ENCODE data around the gene TBXAS1. TPM values are rescaled to one million over a fixed set of nuclear protein-coding genes. Genes with fewer than 3 reads are reported as not detected.

Gene TBXAS1
- total and polyA plus RNA-seq, 2 experiments from 2014 or later = 1.3 TPM; not detected in 1

DNA sequence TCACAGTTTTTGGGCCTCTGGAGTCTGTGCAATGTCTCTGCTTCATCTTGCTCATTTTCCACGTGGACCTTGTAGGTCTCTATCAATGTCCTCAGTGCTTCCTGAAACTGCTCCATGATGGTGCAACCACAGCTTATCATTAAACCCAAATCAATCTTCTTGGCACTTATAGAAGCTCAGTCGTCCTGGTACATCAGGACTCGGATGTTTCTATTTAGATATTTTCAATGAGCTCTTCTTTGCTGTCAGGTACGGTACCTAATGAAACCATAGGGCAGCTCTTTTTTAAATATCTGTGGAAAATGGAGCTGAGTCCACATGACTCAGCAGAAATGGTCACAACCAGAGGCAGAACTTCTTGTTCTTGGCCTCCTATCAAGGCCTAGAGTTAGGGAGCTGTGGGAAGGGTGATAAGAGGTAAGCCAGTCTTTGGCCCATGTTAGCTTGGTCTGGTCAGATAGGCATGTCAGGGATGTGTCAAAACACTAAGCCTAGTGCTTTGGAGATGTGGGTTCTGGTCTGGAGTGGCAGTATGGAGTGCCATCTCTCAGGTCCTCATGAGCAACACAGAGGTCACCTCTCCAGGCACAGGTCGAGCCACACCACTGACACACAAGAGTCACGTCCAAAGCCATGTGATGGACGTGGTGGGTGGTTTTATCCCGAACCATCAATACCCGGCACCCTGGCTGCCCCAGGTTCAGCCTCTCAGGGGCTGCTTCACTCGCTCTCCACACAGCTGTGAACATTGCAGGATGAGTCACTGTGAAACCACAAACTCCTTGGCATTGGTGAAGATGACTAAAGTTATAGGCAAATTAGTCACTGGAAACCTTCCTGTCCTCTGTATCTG, 87.0 kb downstream of the TBXAS1 start:
- TF ChIP-seq NANOG (IDR thresholded peaks at IDR 0.05; ENCODE audit: borderline replicate concordance) (no peak), EZH2phosphoT487 (IDR thresholded peaks at IDR 0.05; ENCODE audit: unreplicated experiment) (no peak), JUNB (IDR thresholded peaks at IDR 0.05; ENCODE audit: unreplicated experiment) (no peak), ZNF331 (CRISPR knock-in tag; IDR thresholded peaks at IDR 0.05; ENCODE audit: low read depth) (no peak), EZH2 (IDR thresholded peaks at IDR 0.05; ENCODE audit: low read depth, unreplicated experiment) (no peak), ZNF114 (CRISPR knock-in tag; IDR thresholded peaks at IDR 0.05) (no peak), POLR2AphosphoS5 (IDR thresholded peaks at IDR 0.05; ENCODE audit: low read depth) (no peak), STAT1 (IDR thresholded peaks at IDR 0.05; ENCODE audit: unreplicated experiment) (no peak), CREB1 (CRISPR knock-in tag; IDR thresholded peaks at IDR 0.05; ENCODE audit: low read depth) (no peak)
- TF ChIP-seq, protein P1, sequence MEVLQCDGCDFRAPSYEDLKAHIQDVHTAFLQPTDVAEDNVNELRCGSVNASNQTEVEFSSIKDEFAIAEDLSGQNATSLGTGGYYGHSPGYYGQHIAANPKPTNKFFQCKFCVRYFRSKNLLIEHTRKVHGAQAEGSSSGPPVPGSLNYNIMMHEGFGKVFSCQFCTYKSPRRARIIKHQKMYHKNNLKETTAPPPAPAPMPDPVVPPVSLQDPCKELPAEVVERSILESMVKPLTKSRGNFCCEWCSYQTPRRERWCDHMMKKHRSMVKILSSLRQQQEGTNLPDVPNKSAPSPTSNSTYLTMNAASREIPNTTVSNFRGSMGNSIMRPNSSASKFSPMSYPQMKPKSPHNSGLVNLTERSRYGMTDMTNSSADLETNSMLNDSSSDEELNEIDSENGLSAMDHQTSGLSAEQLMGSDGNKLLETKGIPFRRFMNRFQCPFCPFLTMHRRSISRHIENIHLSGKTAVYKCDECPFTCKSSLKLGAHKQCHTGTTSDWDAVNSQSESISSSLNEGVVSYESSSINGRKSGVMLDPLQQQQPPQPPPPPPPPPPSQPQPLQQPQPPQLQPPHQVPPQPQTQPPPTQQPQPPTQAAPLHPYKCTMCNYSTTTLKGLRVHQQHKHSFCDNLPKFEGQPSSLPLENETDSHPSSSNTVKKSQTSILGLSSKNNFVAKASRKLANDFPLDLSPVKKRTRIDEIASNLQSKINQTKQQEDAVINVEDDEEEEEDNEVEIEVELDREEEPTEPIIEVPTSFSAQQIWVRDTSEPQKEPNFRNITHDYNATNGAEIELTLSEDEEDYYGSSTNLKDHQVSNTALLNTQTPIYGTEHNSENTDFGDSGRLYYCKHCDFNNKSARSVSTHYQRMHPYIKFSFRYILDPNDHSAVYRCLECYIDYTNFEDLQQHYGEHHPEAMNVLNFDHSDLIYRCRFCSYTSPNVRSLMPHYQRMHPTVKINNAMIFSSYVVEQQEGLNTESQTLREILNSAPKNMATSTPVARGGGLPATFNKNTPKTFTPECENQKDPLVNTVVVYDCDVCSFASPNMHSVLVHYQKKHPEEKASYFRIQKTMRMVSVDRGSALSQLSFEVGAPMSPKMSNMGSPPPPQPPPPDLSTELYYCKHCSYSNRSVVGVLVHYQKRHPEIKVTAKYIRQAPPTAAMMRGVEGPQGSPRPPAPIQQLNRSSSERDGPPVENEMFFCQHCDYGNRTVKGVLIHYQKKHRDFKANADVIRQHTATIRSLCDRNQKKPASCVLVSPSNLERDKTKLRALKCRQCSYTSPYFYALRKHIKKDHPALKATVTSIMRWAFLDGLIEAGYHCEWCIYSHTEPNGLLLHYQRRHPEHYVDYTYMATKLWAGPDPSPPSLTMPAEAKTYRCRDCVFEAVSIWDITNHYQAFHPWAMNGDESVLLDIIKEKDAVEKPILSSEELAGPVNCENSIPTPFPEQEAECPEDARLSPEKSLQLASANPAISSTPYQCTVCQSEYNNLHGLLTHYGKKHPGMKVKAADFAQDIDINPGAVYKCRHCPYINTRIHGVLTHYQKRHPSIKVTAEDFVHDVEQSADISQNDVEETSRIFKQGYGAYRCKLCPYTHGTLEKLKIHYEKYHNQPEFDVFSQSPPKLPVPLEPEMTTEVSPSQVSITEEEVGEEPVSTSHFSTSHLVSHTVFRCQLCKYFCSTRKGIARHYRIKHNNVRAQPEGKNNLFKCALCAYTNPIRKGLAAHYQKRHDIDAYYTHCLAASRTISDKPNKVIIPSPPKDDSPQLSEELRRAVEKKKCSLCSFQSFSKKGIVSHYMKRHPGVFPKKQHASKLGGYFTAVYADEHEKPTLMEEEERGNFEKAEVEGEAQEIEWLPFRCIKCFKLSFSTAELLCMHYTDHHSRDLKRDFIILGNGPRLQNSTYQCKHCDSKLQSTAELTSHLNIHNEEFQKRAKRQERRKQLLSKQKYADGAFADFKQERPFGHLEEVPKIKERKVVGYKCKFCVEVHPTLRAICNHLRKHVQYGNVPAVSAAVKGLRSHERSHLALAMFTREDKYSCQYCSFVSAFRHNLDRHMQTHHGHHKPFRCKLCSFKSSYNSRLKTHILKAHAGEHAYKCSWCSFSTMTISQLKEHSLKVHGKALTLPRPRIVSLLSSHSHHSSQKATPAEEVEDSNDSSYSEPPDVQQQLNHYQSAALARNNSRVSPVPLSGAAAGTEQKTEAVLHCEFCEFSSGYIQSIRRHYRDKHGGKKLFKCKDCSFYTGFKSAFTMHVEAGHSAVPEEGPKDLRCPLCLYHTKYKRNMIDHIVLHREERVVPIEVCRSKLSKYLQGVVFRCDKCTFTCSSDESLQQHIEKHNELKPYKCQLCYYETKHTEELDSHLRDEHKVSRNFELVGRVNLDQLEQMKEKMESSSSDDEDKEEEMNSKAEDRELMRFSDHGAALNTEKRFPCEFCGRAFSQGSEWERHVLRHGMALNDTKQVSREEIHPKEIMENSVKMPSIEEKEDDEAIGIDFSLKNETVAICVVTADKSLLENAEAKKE (CRISPR knock-in tag; IDR thresholded peaks at IDR 0.05) = no peak
- TF ChIP-seq, protein P2, sequence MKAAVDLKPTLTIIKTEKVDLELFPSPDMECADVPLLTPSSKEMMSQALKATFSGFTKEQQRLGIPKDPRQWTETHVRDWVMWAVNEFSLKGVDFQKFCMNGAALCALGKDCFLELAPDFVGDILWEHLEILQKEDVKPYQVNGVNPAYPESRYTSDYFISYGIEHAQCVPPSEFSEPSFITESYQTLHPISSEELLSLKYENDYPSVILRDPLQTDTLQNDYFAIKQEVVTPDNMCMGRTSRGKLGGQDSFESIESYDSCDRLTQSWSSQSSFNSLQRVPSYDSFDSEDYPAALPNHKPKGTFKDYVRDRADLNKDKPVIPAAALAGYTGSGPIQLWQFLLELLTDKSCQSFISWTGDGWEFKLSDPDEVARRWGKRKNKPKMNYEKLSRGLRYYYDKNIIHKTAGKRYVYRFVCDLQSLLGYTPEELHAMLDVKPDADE (IDR thresholded peaks at IDR 0.05) = no peak
- TF ChIP-seq, protein P3, sequence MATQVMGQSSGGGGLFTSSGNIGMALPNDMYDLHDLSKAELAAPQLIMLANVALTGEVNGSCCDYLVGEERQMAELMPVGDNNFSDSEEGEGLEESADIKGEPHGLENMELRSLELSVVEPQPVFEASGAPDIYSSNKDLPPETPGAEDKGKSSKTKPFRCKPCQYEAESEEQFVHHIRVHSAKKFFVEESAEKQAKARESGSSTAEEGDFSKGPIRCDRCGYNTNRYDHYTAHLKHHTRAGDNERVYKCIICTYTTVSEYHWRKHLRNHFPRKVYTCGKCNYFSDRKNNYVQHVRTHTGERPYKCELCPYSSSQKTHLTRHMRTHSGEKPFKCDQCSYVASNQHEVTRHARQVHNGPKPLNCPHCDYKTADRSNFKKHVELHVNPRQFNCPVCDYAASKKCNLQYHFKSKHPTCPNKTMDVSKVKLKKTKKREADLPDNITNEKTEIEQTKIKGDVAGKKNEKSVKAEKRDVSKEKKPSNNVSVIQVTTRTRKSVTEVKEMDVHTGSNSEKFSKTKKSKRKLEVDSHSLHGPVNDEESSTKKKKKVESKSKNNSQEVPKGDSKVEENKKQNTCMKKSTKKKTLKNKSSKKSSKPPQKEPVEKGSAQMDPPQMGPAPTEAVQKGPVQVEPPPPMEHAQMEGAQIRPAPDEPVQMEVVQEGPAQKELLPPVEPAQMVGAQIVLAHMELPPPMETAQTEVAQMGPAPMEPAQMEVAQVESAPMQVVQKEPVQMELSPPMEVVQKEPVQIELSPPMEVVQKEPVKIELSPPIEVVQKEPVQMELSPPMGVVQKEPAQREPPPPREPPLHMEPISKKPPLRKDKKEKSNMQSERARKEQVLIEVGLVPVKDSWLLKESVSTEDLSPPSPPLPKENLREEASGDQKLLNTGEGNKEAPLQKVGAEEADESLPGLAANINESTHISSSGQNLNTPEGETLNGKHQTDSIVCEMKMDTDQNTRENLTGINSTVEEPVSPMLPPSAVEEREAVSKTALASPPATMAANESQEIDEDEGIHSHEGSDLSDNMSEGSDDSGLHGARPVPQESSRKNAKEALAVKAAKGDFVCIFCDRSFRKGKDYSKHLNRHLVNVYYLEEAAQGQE (IDR thresholded peaks at IDR 0.05; ENCODE audit: unreplicated experiment) = no peak
- TF ChIP-seq, protein P4, sequence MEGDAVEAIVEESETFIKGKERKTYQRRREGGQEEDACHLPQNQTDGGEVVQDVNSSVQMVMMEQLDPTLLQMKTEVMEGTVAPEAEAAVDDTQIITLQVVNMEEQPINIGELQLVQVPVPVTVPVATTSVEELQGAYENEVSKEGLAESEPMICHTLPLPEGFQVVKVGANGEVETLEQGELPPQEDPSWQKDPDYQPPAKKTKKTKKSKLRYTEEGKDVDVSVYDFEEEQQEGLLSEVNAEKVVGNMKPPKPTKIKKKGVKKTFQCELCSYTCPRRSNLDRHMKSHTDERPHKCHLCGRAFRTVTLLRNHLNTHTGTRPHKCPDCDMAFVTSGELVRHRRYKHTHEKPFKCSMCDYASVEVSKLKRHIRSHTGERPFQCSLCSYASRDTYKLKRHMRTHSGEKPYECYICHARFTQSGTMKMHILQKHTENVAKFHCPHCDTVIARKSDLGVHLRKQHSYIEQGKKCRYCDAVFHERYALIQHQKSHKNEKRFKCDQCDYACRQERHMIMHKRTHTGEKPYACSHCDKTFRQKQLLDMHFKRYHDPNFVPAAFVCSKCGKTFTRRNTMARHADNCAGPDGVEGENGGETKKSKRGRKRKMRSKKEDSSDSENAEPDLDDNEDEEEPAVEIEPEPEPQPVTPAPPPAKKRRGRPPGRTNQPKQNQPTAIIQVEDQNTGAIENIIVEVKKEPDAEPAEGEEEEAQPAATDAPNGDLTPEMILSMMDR (conservative IDR thresholded peaks at IDR 0.05; ENCODE audit: low read depth in 2 of 2) = no peak
- ATAC-seq = no peak
- Histone ChIP-seq H3F3A (replicated peaks; ENCODE audit: low read depth) (no peaks in the 10 kb centered on the region), H3K27ac (ENCODE audit: low read depth) (no peak overlapping the region), H3K36me3 (ENCODE audit: insufficient read depth) (no peaks in the 10 kb centered on the region), H3K4me3 (no peak overlapping the region), H3K27me3 (ENCODE audit: insufficient read depth) (no peaks in the 10 kb centered on the region), H3K9me2 (ENCODE audit: insufficient read depth) (peaks cover 5% of the 10 kb centered on the region; the same call in 1 of the 2 replicates), H3K4me1 (ENCODE audit: insufficient read depth) (no peaks in the 10 kb centered on the region), H3K4me2 (no peak overlapping the region), H2AFZ (peak overlapping the region; percentile 32; the same call in 1 of the 2 replicates), H3K79me2 (replicated peaks; ENCODE audit: insufficient read depth) (no peaks in the 10 kb centered on the region), H4K20me1 (replicated peaks; ENCODE audit: insufficient read depth) (no peaks in the 10 kb centered on the region)
- H3K9me3 Mint-ChIP-seq = no peaks in the 10 kb centered on the region
- H3K36me3 Mint-ChIP-seq (ENCODE audit: low read depth) = no peaks in the 10 kb centered on the region
- H3K27ac Mint-ChIP-seq = no peak overlapping the region
- no peak overlapping the region for H3K4me3 Mint-ChIP-seq
- no peak for DNase-seq (ENCODE audit: low spot score)
- 0 out of 3 replicates have a peak, but pooled peaks cover 2% of the 10 kb centered on the region for H3K4me1 Mint-ChIP-seq
- peaks cover 2% of the 10 kb centered on the region for H3K27me3 Mint-ChIP-seq (ENCODE audit: insufficient read depth, low read depth, poor library complexity)
